ENCODE results near the gene TEX52. TPM values are rescaled to one million over a fixed set of nuclear protein-coding genes. Genes with fewer than 3 reads are reported as not detected.

The TEX52 gene
- total and polyA plus RNA-seq, 10 of the 15 experiments (the other 5 are each of a cell fraction or from before 2014, with no cell fraction given) = 0.23 TPM; not detected in 9

DNA sequence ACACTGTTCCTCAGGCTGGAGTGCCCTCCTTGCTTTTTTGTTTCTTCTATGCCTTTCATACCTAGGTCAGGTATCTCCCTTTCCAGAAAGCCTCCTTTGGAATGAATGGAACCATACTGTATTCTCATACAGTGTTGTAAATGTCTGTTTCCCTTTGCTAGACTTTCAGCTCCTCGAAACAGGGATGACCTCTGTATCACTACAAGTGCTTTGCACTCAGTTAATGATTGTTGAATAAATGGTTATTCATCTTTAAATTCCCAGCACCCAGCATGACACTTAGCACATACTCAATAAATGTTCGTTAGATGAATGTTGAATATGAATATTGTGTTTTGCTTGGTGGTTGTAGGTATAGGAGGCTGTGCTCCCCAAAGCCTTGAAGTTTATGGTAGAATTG lies 28.0 kb upstream of the TEX52 start:
- Histone ChIP-seq H4K20me1 (ENCODE audit: control insufficient read depth, insufficient read depth) (no peaks in the 10 kb centered on the region), H3K27ac (ENCODE audit: control insufficient read depth, insufficient read depth) (no peak overlapping the region), H3K27me3 (replicated peaks in 1 of 2; ENCODE audit: control insufficient read depth in 2 of 2, insufficient read depth in 2 of 2, low read length in 1 of 2) (no peaks in the 10 kb centered on the region), H3K79me2 (ENCODE audit: control insufficient read depth, insufficient read depth, low read length) (peaks cover 20% of the 10 kb centered on the region), H3K4me1 (ENCODE audit: control insufficient read depth, insufficient read depth, low read length) (no peaks in the 10 kb centered on the region), H3K36me3 (ENCODE audit: control insufficient read depth in 2 of 2, insufficient read depth in 2 of 2, low read length in 1 of 2) (peaks cover 0 to 5% of the 10 kb centered on the region in 2 experiments; a peak in 2 of 4 replicates), H3K4me2 (ENCODE audit: control insufficient read depth, insufficient read depth) (no peak overlapping the region), H2AFZ (ENCODE audit: control insufficient read depth, low read depth, low read length) (no peak overlapping the region), H3K9ac (ENCODE audit: control insufficient read depth, insufficient read depth, low read length) (no peak overlapping the region), H3K4me3 (no peak overlapping the region), H3K9me3 (replicated peaks; ENCODE audit: control insufficient read depth, insufficient read depth, low read length) (no peaks in the 10 kb centered on the region)
- FAIRE-seq (no peak), DNase-seq (ENCODE audit: low read depth, low spot score) (no peak), ATAC-seq (peak; percentile 21)
- intact Hi-C loops (cut with micrococcal nuclease; ENCODE audit: unreplicated experiment) = loop anchor here (1.0 kb wide), 1 partner anchor 156 kb away; no protein-coding TSS in a partner anchor
- in situ Hi-C loops (cut with MboI) = no loop called here
- ChIA-PET CTCF (interaction anchor here (0.7 to 2.3 kb wide), 9 partner anchors 10 to 153 kb away, joined by 3 to 11 read pairs (median 5); no protein-coding TSS in a partner anchor), POLR2A (interaction anchor here (0.5 to 0.7 kb wide), 2 partner anchors 10 to 16 kb away, joined by 3 to 5 read pairs; no protein-coding TSS in a partner anchor), RAD21 (ENCODE audit: unreplicated experiment) (interaction anchor here (1.0 to 1.1 kb wide), 3 partner anchors 59 to 157 kb away, joined by 3 to 10 read pairs (median 6); no protein-coding TSS in a partner anchor), SMC1A (ENCODE audit: uncharacterized antibody, unreplicated experiment) (interaction anchor here (0.8 kb wide), 2 partner anchors 60 to 157 kb away, joined by 4 read pairs; no protein-coding TSS in a partner anchor)
- TF ChIP-seq ZSCAN29 (IDR thresholded peaks at IDR 0.05) = no peak
- BruUV-seq (replicated peaks) = no TSS peak
- 83% methylated on average over 2 of the region's 2 CpGs for WGBS (ENCODE audit: insufficient coverage, insufficient replicate concordance, low lambda C conversion rate, missing lambda C conversion rate)

DNA sequence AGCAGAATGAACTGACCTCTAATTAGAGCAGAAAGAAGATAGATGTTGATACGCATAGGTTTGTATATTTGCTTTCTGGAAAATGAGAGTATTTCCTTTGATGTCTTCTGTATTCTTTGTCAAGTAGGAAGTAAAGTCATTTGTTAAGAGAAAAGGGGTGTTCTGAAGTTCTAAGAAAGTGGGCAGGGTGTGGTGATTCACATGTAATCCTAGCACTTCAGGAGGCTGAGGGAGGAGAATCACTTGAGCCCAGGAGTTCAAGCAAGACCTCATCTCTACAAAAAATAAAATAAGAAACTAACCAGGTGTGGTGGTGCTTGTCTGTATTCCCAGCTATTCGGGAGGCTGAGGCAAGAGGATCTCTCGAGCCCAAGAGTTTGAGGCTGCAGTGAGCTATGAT lies 23.0 kb upstream of the TEX52 start:
- Histone ChIP-seq H3K27me3 (replicated peaks in 1 of 2; ENCODE audit: control insufficient read depth in 2 of 2, insufficient read depth in 2 of 2, low read length in 1 of 2) (no peaks in the 10 kb centered on the region), H3K36me3 (ENCODE audit: control insufficient read depth in 2 of 2, insufficient read depth in 2 of 2, low read length in 1 of 2) (no peaks in the 10 kb centered on the region), H3K27ac (ENCODE audit: control insufficient read depth, insufficient read depth) (no peak overlapping the region), H3K9me3 (replicated peaks; ENCODE audit: control insufficient read depth, insufficient read depth, low read length) (no peaks in the 10 kb centered on the region), H4K20me1 (ENCODE audit: control insufficient read depth, insufficient read depth) (no peaks in the 10 kb centered on the region), H3K4me3 (no peak overlapping the region), H3K9ac (ENCODE audit: control insufficient read depth, insufficient read depth, low read length) (no peak overlapping the region), H3K4me1 (ENCODE audit: control insufficient read depth, insufficient read depth, low read length) (no peaks in the 10 kb centered on the region; the same call in 1 of the 2 replicates), H3K79me2 (ENCODE audit: control insufficient read depth, insufficient read depth, low read length) (peaks cover 65% of the 10 kb centered on the region), H2AFZ (ENCODE audit: control insufficient read depth, low read depth, low read length) (no peak overlapping the region), H3K4me2 (ENCODE audit: control insufficient read depth, insufficient read depth) (no peak overlapping the region; the same call in 1 of the 2 replicates)
- CTCF ChIA-PET = interaction anchor here (1.3 to 1.4 kb wide), 2 partner anchors 10 to 51 kb away, joined by 3 to 6 read pairs; partner anchors contain the start of gene TULP3
- ATAC-seq = no peak
- no peak for FAIRE-seq
- SMC1A ChIA-PET (ENCODE audit: uncharacterized antibody, unreplicated experiment) = no interaction called here
- BruUV-seq (replicated peaks) = TSS peak; percentile 46
- RAD21 ChIA-PET (ENCODE audit: unreplicated experiment) = interaction anchor here (1.3 kb wide), 1 partner anchor 155 kb away, joined by 7 read pairs; no protein-coding TSS in a partner anchor
- in situ Hi-C loops (cut with MboI) = no loop called here
- DNase-seq (ENCODE audit: low read depth, low spot score) = no peak
- intact Hi-C loops (cut with micrococcal nuclease; ENCODE audit: unreplicated experiment) = no loop called here
- POLR2A ChIA-PET = interaction anchor here (1.1 to 1.2 kb wide), 2 partner anchors 10 to 13 kb away, joined by 3 to 4 read pairs; partner anchors contain the start of gene TULP3
- WGBS (ENCODE audit: insufficient coverage, insufficient replicate concordance, low lambda C conversion rate, missing lambda C conversion rate) = 100% methylated on average over 3 of the region's 3 CpGs
- TF ChIP-seq TAF1 (IDR thresholded peaks at IDR 0.05; ENCODE audit: borderline replicate concordance, low read depth, low read length) (no peak), NFIC (IDR thresholded peaks at IDR 0.05; ENCODE audit: low read depth, low read length) (no peak), STAT3 (IDR thresholded peaks at IDR 0.05; ENCODE audit: low read depth, low read length) (no peak), RBBP5 (conservative IDR thresholded peaks at IDR 0.05) (no peak), ZNF384 (IDR thresholded peaks at IDR 0.05; ENCODE audit: borderline replicate concordance, low read depth, low read length) (no peak), PAX5 (IDR thresholded peaks at IDR 0.05; ENCODE audit: borderline replicate concordance, low read depth, low read length) (no peak), EZH2 (IDR thresholded peaks at IDR 0.05; ENCODE audit: borderline replicate concordance, control insufficient read depth, low read depth, low read length) (no peak), YY1 (IDR thresholded peaks at IDR 0.05; ENCODE audit: low read depth, low read length) (no peak), TCF3 (IDR thresholded peaks at IDR 0.05; ENCODE audit: borderline replicate concordance, insufficient read depth, low read depth, low read length) (no peak), SP1 (IDR thresholded peaks at IDR 0.05; ENCODE audit: low read depth, low read length) (no peak), ZNF24 (IDR thresholded peaks at IDR 0.05) (no peak), ASH2L (IDR thresholded peaks at IDR 0.05; ENCODE audit: borderline replicate concordance, low read depth) (no peak), ETV6 (conservative IDR thresholded peaks at IDR 0.05 in 1 of 2, IDR thresholded peaks at IDR 0.05 in 1 of 2; ENCODE audit: borderline replicate concordance in 1 of 2, low read depth in 1 of 2) (no peak), KAT2A (conservative IDR thresholded peaks at IDR 0.05; ENCODE audit: control insufficient read depth, low read depth, low read length) (no peak)
- TF ChIP-seq, protein P1, sequence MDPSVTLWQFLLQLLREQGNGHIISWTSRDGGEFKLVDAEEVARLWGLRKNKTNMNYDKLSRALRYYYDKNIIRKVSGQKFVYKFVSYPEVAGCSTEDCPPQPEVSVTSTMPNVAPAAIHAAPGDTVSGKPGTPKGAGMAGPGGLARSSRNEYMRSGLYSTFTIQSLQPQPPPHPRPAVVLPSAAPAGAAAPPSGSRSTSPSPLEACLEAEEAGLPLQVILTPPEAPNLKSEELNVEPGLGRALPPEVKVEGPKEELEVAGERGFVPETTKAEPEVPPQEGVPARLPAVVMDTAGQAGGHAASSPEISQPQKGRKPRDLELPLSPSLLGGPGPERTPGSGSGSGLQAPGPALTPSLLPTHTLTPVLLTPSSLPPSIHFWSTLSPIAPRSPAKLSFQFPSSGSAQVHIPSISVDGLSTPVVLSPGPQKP (IDR thresholded peaks at IDR 0.05; ENCODE audit: low read depth, low read length) = no peak
